CD4-positive, CD25-positive, alpha-beta regulatory T cell (primary cell): ENCODE results near the gene CDHR1. TPM values are rescaled to one million over a fixed set of nuclear protein-coding genes. Genes with fewer than 3 reads are reported as not detected.

ENCODE experiments used
- ATAC-seq, 2 donors: fragments of 150-1000 bp; cut with Tn5 transposase; one replicate each; pipeline ENCODE4 v1.10.0; 2021; ENCODE audit warnings: low read depth in 2 of 2, moderate number of reproducible peaks in 2 of 2, moderate library complexity in 1 of 2
- DNase-seq, 3 donors: peaks; one replicate each; pipeline versions ENCODE4 v3.0.0 to v3.0.0-alpha.2; 2012 to 2022; ENCODE audit warnings: mixed read lengths in 1 of 3
- H3K27ac ChIP-seq: one replicate; pipeline ENCODE4 v1.7.0; 2013; ENCODE audit warnings: mild to moderate bottlenecking, low read length; ENCODE audit not compliant: insufficient read depth, poor library complexity, severe bottlenecking
- H3K27me3 ChIP-seq: one replicate; pipeline ENCODE4 v1.7.0; 2013; ENCODE audit warnings: low read length; ENCODE audit not compliant: control insufficient read depth, insufficient read depth
- H3K36me3 ChIP-seq: one replicate; pipeline ENCODE4 v1.7.0; 2013; ENCODE audit warnings: mild to moderate bottlenecking, low read length, moderate library complexity; ENCODE audit not compliant: control insufficient read depth, insufficient read depth
- H3K4me1 ChIP-seq: 2 replicates; pipeline ENCODE4 v1.7.0; 2013; ENCODE audit warnings: mild to moderate bottlenecking, low read length; ENCODE audit not compliant: insufficient read depth, control insufficient read depth, poor library complexity, severe bottlenecking
- H3K4me3 ChIP-seq: one replicate; pipeline ENCODE4 v1.7.0; 2013; ENCODE audit warnings: low read depth, mild to moderate bottlenecking, low read length, moderate library complexity
- H3K9me3 ChIP-seq, 2 experiments: 1 replicate in 1 of 2; 2 replicates in 1 of 2; pipeline ENCODE4 v1.7.0; 2013; ENCODE audit warnings: low read length in 2 of 2, mild to moderate bottlenecking in 1 of 2, moderate library complexity in 1 of 2; ENCODE audit not compliant: control insufficient read depth in 2 of 2
- H3K27ac Mint-ChIP-seq, 3 donors: one replicate each; pipeline ENCODE4 v1.8.0; 2020 to 2022; ENCODE audit warnings: mild to moderate bottlenecking in 3 of 3, mixed read lengths in 3 of 3, moderate library complexity in 2 of 3
- H3K27me3 Mint-ChIP-seq: one replicate; pipeline ENCODE4 v1.8.0; 2022; ENCODE audit warnings: mild to moderate bottlenecking, mixed read lengths
- H3K36me3 Mint-ChIP-seq: one replicate; pipeline ENCODE4 v1.8.0; 2020; ENCODE audit warnings: mixed read lengths
- H3K4me1 Mint-ChIP-seq, 4 donors: one replicate each; pipeline ENCODE4 v1.8.0; 2020 to 2022; ENCODE audit warnings: mixed read lengths in 4 of 4, mild to moderate bottlenecking in 1 of 4
- H3K4me3 Mint-ChIP-seq, 4 donors: one replicate each; pipeline ENCODE4 v1.8.0; 2020 to 2022; ENCODE audit warnings: mild to moderate bottlenecking in 4 of 4, mixed read lengths in 4 of 4, moderate library complexity in 3 of 4
- H3K9me3 Mint-ChIP-seq, 7 donors: one replicate each; pipeline ENCODE4 v1.8.0; 2020 to 2022; ENCODE audit warnings: mixed read lengths in 7 of 7, mild to moderate bottlenecking in 3 of 7, moderate library complexity in 2 of 7
- polyA plus RNA-seq, 4 donors: library from polyadenylated mRNA; unstranded; fragments of 300-500 nt; fragmentation: Illumina TruSeq; gene quantifications; one replicate each; pipeline ENCODE4 v1.2.3, GENCODE V29; 2021
- total RNA-seq: library from RNA; stranded (reverse); gene quantifications from one replicate; pipeline ENCODE4 v1.2.3, GENCODE V29; 2022

CDHR1 gene
- total and polyA plus RNA-seq, 5 donors from 2014 or later = 0.25 to 0.28 TPM; not detected in 3

- Mint-ChIP-seq H3K4me3 (no peak overlapping the region), H3K36me3 (no peaks in the 10 kb centered on the region), H3K9me3 (peaks cover 0 to 2% (median 0%) of the 10 kb centered on the region in 7 donors), H3K4me1 (no peaks in the 10 kb centered on the region), H3K27me3 (peaks cover 23% of the 10 kb centered on the region), H3K27ac (no peak overlapping the region)
- DNase-seq (no peak), ATAC-seq (no peak)
- Histone ChIP-seq H3K4me1 (no peaks in the 10 kb centered on the region), H3K4me3 (no peak overlapping the region), H3K9me3 (no peaks in the 10 kb centered on the region), H3K27ac (no peak overlapping the region), H3K27me3 (no peaks in the 10 kb centered on the region), H3K36me3 (no peaks in the 10 kb centered on the region)
Measured at GRCh38 chr10:84201682-84202081, 7.3 kb downstream of the CDHR1 start.

DNA sequence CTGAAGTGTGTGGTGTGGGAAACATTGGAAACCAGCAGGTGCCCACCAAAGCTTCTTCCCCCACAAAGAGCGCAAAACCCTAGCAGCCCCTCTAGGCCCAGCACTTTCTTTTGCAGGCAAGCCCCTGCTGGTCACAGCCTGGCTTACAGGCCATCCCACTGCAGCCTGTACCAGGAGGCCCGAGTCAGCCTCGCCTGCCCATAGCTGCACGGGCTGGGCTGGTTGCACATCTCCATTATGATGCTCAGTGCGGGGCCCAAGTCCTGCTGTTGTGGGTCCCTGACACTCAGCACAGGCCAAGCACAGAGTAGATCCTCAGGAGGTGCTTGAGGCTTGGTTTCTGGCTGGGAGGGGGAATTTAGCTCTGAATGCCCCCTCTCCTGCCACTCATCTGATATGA is 8.0 kb downstream of the CDHR1 start:
- H3K27me3 Mint-ChIP-seq = peaks cover 18% of the 10 kb centered on the region
- H3K36me3 Mint-ChIP-seq = no peaks in the 10 kb centered on the region
- ATAC-seq (no peak), DNase-seq (no peak)
- Histone ChIP-seq H3K4me3 (no peak overlapping the region), H3K9me3 (no peaks in the 10 kb centered on the region), H3K27me3 (no peaks in the 10 kb centered on the region), H3K27ac (no peak overlapping the region), H3K4me1 (no peaks in the 10 kb centered on the region), H3K36me3 (no peaks in the 10 kb centered on the region)
- H3K4me3 Mint-ChIP-seq = peak overlapping the region in 1 of 4 donors; percentile 71
- peaks cover 0 to 2% (median 0%) of the 10 kb centered on the region in 7 donors for H3K9me3 Mint-ChIP-seq
- no peak overlapping the region for H3K27ac Mint-ChIP-seq
- H3K4me1 Mint-ChIP-seq = no peaks in the 10 kb centered on the region

DNA sequence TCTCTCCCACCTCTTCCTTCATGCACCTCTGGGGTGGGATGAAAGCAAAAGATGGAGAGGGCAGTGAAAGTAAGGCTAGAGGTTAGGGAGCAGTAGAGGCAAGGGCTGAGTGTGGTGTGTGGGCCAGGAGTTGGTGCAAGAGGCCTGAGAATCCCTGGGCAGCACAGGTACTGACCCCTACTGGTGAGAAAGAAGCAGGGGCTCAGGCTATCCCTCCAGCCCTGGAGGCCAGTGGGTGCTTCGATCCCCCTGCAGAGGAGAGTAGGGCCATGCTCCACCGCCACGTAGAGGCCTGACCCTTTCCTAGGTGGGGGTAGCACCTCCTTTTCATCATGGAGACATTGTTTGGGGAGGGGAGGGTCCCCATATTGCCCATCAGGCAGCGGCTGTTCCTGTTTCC is 9.8 kb downstream of the CDHR1 start:
- no peaks in the 10 kb centered on the region for H3K9me3 ChIP-seq
- H3K4me1 ChIP-seq = no peaks in the 10 kb centered on the region
- peaks cover 3% of the 10 kb centered on the region for H3K27me3 Mint-ChIP-seq
- ATAC-seq = peak in 1 of 2 donors; percentile 22
- H3K9me3 Mint-ChIP-seq = peaks cover 0 to 2% (median 0%) of the 10 kb centered on the region in 7 donors
- H3K4me1 Mint-ChIP-seq = no peaks in the 10 kb centered on the region
- DNase-seq = no peak
- H3K27ac Mint-ChIP-seq = no peak overlapping the region
- no peak overlapping the region for H3K4me3 Mint-ChIP-seq
- no peak overlapping the region for H3K4me3 ChIP-seq
- H3K36me3 Mint-ChIP-seq = no peaks in the 10 kb centered on the region
- no peak overlapping the region for H3K27ac ChIP-seq
- no peaks in the 10 kb centered on the region for H3K27me3 ChIP-seq
- no peaks in the 10 kb centered on the region for H3K36me3 ChIP-seq

- no peaks in the 10 kb centered on the region for H3K9me3 ChIP-seq
- Mint-ChIP-seq H3K27ac (no peak overlapping the region), H3K4me3 (no peak overlapping the region), H3K4me1 (no peaks in the 10 kb centered on the region), H3K9me3 (peaks cover 0 to 2% (median 0%) of the 10 kb centered on the region in 7 donors), H3K27me3 (no peaks in the 10 kb centered on the region), H3K36me3 (no peaks in the 10 kb centered on the region)
- ATAC-seq (no peak), DNase-seq (no peak)
- H3K27me3 ChIP-seq = no peaks in the 10 kb centered on the region
- H3K4me3 ChIP-seq = no peak overlapping the region
- H3K4me1 ChIP-seq = no peaks in the 10 kb centered on the region
- no peak overlapping the region for H3K27ac ChIP-seq
- H3K36me3 ChIP-seq = no peaks in the 10 kb centered on the region
Measured at GRCh38 chr10:84204610-84205009, 10.3 kb downstream of the CDHR1 start.

DNA sequence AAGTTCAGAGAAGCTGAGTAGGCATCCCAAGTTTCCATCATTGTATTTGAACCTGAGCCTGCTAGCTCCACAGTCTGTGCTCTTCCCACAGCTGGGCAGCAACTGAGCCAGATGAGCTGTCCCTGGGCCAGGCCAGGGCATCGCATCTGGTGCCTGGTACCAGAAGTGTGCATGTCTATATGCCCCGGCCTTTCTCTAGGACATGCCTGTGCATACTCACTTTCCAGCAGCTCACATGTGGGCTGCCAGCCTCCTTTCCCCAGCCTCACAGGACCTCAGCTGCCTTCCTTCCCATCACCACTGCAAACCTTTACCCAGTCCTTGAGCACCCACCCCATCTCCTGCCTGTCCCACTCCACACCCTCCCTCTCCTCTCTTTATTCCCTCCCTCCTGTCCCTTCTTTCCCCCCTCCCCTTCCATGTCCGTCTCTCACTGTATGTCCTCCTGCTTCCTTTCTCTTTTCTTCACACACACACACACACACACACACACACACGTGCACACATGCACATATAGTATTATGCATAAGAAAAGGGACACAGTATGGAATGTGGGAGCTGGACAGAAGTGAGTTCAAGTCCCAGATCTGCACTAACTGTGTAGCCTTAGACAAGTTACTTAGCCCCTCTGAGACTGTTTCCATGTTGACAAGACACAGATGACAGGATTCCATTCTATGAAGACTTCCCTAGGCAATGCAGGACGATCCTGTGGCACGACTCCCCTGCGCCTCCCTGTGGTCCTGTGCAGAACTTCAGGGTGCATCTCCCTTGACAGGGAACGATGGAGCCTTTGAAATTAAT is 10.9 kb downstream of the CDHR1 start:
- H3K9me3 Mint-ChIP-seq = peaks cover 0 to 2% (median 0%) of the 10 kb centered on the region in 7 donors
- no peaks in the 10 kb centered on the region for H3K36me3 ChIP-seq
- no peak overlapping the region for H3K4me3 ChIP-seq
- no peaks in the 10 kb centered on the region for H3K9me3 ChIP-seq
- H3K36me3 Mint-ChIP-seq = no peaks in the 10 kb centered on the region
- no peak overlapping the region for H3K27ac Mint-ChIP-seq
- peak; percentile 26 to 59 for ATAC-seq
- no peaks in the 10 kb centered on the region for H3K27me3 Mint-ChIP-seq
- no peak overlapping the region for H3K4me3 Mint-ChIP-seq
- no peak overlapping the region for H3K27ac ChIP-seq
- no peaks in the 10 kb centered on the region for H3K27me3 ChIP-seq
- no peaks in the 10 kb centered on the region for H3K4me1 Mint-ChIP-seq
- H3K4me1 ChIP-seq = no peaks in the 10 kb centered on the region
- peak; percentile 11 to 51 (median 49) for DNase-seq

- no peak overlapping the region for H3K27ac Mint-ChIP-seq
- peaks cover 0 to 2% (median 0%) of the 10 kb centered on the region in 7 donors for H3K9me3 Mint-ChIP-seq
- H3K27me3 ChIP-seq = no peaks in the 10 kb centered on the region
Measured at GRCh38 chr10:84205853-84206525, 11.7 kb downstream of the CDHR1 start.

GRCh38 chr10:84208023-84208422 is 13.7 kb downstream of the CDHR1 start:
- ATAC-seq (no peak), DNase-seq (no peak)
- Histone ChIP-seq H3K27me3 (no peaks in the 10 kb centered on the region), H3K4me1 (no peaks in the 10 kb centered on the region), H3K4me3 (no peak overlapping the region), H3K27ac (no peak overlapping the region), H3K36me3 (no peaks in the 10 kb centered on the region), H3K9me3 (no peaks in the 10 kb centered on the region)
- H3K9me3 Mint-ChIP-seq = no peaks in the 10 kb centered on the region
- no peak overlapping the region for H3K4me3 Mint-ChIP-seq
- no peak overlapping the region for H3K27ac Mint-ChIP-seq
- H3K4me1 Mint-ChIP-seq = no peaks in the 10 kb centered on the region
- no peaks in the 10 kb centered on the region for H3K27me3 Mint-ChIP-seq
- H3K36me3 Mint-ChIP-seq = no peaks in the 10 kb centered on the region

More at GRCh38 chr10:84205853-84206525, 11.7 kb downstream of the CDHR1 start:
- no peak for ATAC-seq
- DNase-seq = no peak
- Histone ChIP-seq H3K4me3 (no peak overlapping the region), H3K27ac (no peak overlapping the region), H3K4me1 (no peaks in the 10 kb centered on the region), H3K36me3 (no peaks in the 10 kb centered on the region), H3K9me3 (no peaks in the 10 kb centered on the region)
- Mint-ChIP-seq H3K27me3 (no peaks in the 10 kb centered on the region), H3K4me1 (no peaks in the 10 kb centered on the region), H3K36me3 (no peaks in the 10 kb centered on the region), H3K4me3 (no peak overlapping the region)
